ENCODE data around the gene SEPTIN5. TPM values are rescaled to one million over a fixed set of nuclear protein-coding genes. Genes with fewer than 3 reads are reported as not detected.
A peak's percentile ranks its signal among the peaks of the same experiment; 100 is the strongest.

Gene SEPTIN5
- total and polyA plus RNA-seq, 9 of the 15 experiments (the other 6 are each of a cell fraction or from before 2014, with no cell fraction given): 0.03 to 195 (median 119) TPM

DNA sequence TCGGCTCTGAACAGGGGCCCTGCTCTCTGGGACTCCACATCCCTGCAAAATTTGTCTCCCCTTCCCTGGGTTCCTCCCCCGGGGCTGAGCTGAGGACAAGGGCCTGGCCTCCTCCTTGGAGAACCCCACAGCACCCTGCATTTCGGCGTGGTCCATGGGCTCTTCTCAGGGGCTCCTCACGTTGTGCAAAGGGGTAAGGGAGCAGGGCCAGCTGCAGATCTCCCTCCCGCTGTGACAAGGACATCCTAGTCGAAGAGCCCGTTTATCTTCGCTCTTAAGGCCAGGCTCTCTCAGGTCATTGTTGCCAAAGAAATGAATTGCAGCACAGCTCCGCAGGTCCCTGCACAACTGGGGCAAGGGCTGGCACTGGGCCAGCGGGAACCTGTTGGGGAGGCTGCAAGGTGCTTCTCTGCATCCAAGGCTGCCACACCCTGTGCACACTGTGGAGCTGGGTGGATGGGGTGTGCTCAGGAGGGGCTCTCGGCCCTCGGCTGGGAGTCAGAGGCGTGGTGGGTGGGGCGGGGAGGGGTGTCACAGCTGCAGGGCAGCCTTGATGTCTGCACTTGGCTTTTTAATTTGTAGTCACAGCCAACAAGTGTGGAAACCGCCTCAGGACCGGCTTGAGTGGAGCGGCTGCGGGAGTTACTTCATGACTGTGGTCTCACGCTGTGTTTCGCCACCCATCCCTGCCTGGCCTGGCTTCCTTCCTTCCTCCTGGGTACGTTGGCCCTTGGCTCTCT, 26.6 kb upstream of the SEPTIN5 start:
- WGBS (ENCODE audit: insufficient coverage, low coverage, missing lambda C conversion rate): 16% methylated on average over 22 of the region's 22 CpGs
- ChIA-PET CTCF (ENCODE audit: low intra/inter-chr PET ratio) (interaction anchor here (0.7 kb wide), 1 partner anchor 13 kb away, joined by 5 read pairs; no protein-coding TSS in a partner anchor), POLR2A (interaction anchor here (0.6 to 5.5 kb wide), 13 partner anchors 8 to 394 kb away, joined by 3 to 40 read pairs (median 5); no protein-coding TSS in a partner anchor)
- FAIRE-seq (no peak), ATAC-seq (peak; percentile 8), DNase-seq (ENCODE audit: extremely low read depth in 1 of 4, low spot score in 3 of 4) (peak; percentile 43 to 66 (median 56))
- 0 out of 2 replicates have a peak overlapping the region, but pooled peaks have one; percentile 6 for H2AFZ ChIP-seq (ENCODE audit: low read depth, low read length)
- no TSS peak for BruUV-seq (replicated peaks)
- peaks cover 24 to 35% of the 10 kb centered on the region in 2 experiments for H3K27me3 ChIP-seq (ENCODE audit: control insufficient read depth in 2 of 2, insufficient read depth in 2 of 2, low read length in 2 of 2)
- peak overlapping the region; percentile 9; the same call in 1 of the 2 replicates for H3K4me2 ChIP-seq (ENCODE audit: insufficient read depth, low read length)
- H3K36me3 ChIP-seq (ENCODE audit: control insufficient read depth, insufficient read depth, low read length): no peaks in the 10 kb centered on the region
- H3K9me3 ChIP-seq (replicated peaks; ENCODE audit: control insufficient read depth, insufficient read depth, low read depth, low read length): 0 out of 2 replicates have a peak, but pooled peaks cover 2% of the 10 kb centered on the region
- intact Hi-C loops (cut with micrococcal nuclease) (no loop called here), in situ Hi-C loops (cut with MboI) (no loop called here)
- H4K20me1 ChIP-seq (replicated peaks; ENCODE audit: control insufficient read depth, insufficient read depth, low read length): no peaks in the 10 kb centered on the region
- H3K27ac ChIP-seq (ENCODE audit: extremely low read depth, low read depth, low read length): no peak overlapping the region
- H3K9ac ChIP-seq (ENCODE audit: insufficient read depth in 1 of 2, low read depth in 2 of 2, low read length in 2 of 2): peak overlapping the region in 1 of 2 experiments; percentile 72; a peak in 2 of 4 replicates
- peaks cover 22 to 35% of the 10 kb centered on the region in 2 experiments; a peak in 4 of 5 replicates for H3K4me1 ChIP-seq (replicated peaks in 1 of 2; ENCODE audit: control insufficient read depth in 2 of 2, insufficient read depth in 2 of 2, low read length in 2 of 2)
- H3K9me1 ChIP-seq (ENCODE audit: control insufficient read depth, insufficient read depth, low read length): no peaks in the 10 kb centered on the region
- H3K4me3 ChIP-seq: no peak overlapping the region
- no peaks in the 10 kb centered on the region for H3K79me2 ChIP-seq (ENCODE audit: control insufficient read depth, insufficient read depth, low read length)
- TF ChIP-seq ZNF785 (CRISPR knock-in tag; IDR thresholded peaks at IDR 0.05) (0 out of 2 replicates have a peak, but pooled peaks have one; percentile 9), ZNF274 (IDR thresholded peaks at IDR 0.05; ENCODE audit: borderline replicate concordance, low read depth, low read length) (no peak), ESRRA (IDR thresholded peaks at IDR 0.05; ENCODE audit: borderline replicate concordance, low read depth) (peak; percentile 62; the same call in 1 of the 2 replicates), PCBP1 (IDR thresholded peaks at IDR 0.05; ENCODE audit: low read depth, low read length, poor library complexity, severe bottlenecking) (peak; percentile 37), NCOA4 (IDR thresholded peaks at IDR 0.05; ENCODE audit: partially characterized antibody) (no peak), TEAD1 (CRISPR knock-in tag; IDR thresholded peaks at IDR 0.05) (0 out of 4 replicates have a peak, but pooled peaks of 1 of the 2 experiments have one; percentile 22), ZNF830 (CRISPR knock-in tag; IDR thresholded peaks at IDR 0.05) (no peak), TAF15 (IDR thresholded peaks at IDR 0.05; ENCODE audit: low read depth, low read length) (peak; percentile 86; the same call in 1 of the 2 replicates), ZBTB7A (IDR thresholded peaks at IDR 0.05; ENCODE audit: borderline replicate concordance, control insufficient read depth, low read depth, low read length) (peak; percentile 18; the same call in 1 of the 2 replicates), RCOR1 (IDR thresholded peaks at IDR 0.05; ENCODE audit: borderline replicate concordance in 1 of 2, low read depth in 2 of 2, low read length in 2 of 2) (peak in 1 of 2 experiments; percentile 41; a peak in 1 of 4 replicates), RB1 (IDR thresholded peaks at IDR 0.05; ENCODE audit: low read depth) (peak; percentile 50; the same call in 1 of the 2 replicates), SETDB1 (IDR thresholded peaks at IDR 0.05; ENCODE audit: low read length) (no peak)
- TF ChIP-seq, protein P1, sequence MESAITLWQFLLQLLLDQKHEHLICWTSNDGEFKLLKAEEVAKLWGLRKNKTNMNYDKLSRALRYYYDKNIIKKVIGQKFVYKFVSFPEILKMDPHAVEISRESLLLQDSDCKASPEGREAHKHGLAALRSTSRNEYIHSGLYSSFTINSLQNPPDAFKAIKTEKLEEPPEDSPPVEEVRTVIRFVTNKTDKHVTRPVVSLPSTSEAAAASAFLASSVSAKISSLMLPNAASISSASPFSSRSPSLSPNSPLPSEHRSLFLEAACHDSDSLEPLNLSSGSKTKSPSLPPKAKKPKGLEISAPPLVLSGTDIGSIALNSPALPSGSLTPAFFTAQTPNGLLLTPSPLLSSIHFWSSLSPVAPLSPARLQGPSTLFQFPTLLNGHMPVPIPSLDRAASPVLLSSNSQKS (CRISPR knock-in tag; IDR thresholded peaks at IDR 0.05): no peak
- TF ChIP-seq, protein P2, sequence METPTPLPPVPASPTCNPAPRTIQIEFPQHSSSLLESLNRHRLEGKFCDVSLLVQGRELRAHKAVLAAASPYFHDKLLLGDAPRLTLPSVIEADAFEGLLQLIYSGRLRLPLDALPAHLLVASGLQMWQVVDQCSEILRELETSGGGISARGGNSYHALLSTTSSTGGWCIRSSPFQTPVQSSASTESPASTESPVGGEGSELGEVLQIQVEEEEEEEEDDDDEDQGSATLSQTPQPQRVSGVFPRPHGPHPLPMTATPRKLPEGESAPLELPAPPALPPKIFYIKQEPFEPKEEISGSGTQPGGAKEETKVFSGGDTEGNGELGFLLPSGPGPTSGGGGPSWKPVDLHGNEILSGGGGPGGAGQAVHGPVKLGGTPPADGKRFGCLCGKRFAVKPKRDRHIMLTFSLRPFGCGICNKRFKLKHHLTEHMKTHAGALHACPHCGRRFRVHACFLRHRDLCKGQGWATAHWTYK (CRISPR knock-in tag; IDR thresholded peaks at IDR 0.05): no peak
- TF ChIP-seq, protein P3, sequence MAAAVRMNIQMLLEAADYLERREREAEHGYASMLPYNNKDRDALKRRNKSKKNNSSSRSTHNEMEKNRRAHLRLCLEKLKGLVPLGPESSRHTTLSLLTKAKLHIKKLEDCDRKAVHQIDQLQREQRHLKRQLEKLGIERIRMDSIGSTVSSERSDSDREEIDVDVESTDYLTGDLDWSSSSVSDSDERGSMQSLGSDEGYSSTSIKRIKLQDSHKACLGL (CRISPR knock-in tag; IDR thresholded peaks at IDR 0.05; ENCODE audit: borderline replicate concordance, poor library complexity, severe bottlenecking): no peak
- TF ChIP-seq, protein P4, sequence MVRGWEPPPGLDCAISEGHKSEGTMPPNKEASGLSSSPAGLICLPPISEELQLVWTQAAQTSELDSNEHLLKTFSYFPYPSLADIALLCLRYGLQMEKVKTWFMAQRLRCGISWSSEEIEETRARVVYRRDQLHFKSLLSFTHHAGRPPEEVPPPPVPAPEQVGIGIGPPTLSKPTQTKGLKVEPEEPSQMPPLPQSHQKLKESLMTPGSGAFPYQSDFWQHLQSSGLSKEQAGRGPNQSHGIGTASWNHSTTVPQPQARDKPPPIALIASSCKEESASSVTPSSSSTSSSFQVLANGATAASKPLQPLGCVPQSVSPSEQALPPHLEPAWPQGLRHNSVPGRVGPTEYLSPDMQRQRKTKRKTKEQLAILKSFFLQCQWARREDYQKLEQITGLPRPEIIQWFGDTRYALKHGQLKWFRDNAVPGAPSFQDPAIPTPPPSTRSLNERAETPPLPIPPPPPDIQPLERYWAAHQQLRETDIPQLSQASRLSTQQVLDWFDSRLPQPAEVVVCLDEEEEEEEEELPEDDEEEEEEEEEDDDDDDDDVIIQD (CRISPR knock-in tag; IDR thresholded peaks at IDR 0.05): 0 out of 2 replicates have a peak, but pooled peaks have one; percentile 59
